NCI-H226 (cell line): ENCODE measurements around the gene NR1D1.
A peak's percentile ranks its signal among the peaks of the same experiment; 100 is the strongest.

Experiments used
- DNase-seq: peaks from one replicate; pipeline ENCODE4 v3.0.0-alpha.2; 2015

The NR1D1 gene

DNA sequence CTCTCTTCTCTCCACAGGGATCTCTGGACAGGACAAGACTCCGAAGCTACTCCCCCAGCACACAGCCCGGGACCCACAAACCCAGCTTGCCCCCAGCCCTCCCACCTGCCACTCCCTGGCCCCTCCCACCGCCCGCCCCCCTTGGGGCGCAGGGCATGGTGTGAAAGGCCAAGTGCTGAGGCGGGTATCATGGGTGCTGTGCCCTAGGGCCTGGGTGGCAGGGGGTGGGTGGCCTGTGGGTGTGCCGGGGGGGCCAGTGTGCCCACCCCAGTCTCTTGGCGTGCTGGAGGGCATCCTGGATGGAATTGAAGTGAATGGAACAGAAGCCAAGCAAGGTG, 26.2 kb downstream of the NR1D1 start:
- no peak for DNase-seq

DNA sequence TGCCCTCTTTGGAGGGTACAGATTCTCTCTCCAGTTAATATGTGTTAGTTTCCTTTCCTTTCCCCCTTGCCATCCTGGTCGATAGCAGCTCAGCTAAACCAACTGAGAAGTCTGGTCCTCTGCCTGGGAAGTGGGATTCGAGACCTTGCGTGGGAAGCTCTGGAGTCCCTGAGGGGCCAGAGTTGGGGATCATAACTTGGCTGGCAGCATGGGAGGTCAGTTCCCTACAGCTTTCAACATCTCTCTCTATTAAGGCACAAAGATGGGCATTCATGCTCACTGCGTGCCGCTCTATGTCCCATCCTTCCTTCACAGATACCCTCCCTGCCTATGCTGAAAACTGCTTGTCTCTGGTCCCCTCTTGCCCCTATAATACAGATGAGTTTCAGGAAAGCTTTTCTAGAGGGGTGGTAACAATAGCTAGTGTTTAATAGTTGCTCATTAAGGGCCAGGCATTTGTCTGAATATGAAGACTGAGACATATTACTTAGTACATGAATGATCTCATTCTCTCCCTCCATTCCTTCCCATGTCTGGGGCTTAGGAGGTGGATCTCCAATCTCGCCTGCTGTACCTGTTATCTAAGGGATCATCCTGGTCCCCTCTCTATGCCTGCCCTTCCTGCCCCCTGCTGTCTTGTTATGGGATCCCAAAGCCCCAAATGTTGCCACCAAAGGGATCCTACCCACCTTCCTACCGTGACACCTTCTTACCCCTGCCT, 26.8 kb downstream of the NR1D1 start:
- DNase-seq: no peak

DNA sequence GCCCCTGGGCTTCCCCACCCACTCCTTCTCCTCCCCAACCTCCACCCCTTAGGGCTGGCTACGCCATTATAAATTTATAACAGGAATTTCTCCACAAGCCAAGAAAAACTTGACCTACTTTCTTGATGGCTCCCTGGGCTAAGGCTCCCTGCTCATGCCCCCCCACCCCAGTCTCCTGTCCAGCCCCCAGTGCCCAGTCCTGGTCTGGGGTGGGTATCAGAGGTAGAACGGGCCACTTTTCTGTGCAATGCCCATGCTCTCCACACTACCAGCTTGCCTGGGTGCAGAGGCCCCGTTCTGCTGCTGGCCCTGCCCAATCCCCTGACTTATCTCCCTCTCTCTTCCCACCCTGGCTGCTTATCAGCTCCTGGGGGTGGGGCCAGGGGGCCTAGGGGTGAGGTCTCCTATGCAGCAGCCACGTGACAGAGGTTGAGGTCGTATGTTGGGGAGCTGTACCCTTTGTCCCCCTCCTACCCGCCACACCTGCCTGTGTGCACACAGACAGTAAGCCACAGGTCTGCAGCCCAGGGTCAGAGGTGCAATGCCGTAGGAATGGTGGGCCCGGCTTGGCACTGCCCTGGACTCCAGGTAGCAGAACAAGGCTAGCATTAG, 27.5 kb downstream of the NR1D1 start:
- no peak for DNase-seq

DNA sequence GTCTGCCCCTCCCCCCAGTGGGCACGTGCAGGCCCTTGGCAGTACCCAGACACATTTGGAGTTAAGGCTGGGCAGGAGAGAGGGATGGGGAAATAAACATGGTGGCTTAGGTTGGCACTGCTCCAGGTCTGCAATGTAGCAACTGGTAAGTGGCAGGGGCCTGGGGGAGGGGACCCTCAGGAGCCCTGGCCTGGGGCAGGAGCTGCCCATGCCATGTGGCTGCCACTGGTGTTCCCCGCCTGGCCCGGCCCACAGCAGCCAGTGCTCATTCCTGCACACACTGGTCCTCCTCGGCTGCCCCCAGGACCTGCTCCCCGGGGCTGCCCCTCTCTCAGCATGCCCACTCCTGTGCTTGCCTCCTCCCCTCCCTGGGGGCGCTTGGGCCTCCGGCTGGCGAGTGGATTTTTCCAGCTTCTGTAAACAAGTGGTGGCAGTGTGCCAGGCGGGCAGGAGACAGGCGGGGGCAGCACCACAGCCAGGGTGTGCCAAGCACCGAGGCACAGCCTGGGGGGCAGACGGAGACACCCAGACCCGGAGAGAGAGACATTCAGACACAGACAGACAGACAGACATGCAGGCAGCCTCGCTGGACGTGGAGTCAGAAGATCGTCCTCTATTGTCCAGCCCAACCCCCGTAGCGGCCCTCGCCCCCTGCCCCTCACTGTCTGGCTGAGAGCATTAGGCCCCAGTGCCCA, 28.2 kb downstream of the NR1D1 start:
- DNase-seq: peak; percentile 80

DNA sequence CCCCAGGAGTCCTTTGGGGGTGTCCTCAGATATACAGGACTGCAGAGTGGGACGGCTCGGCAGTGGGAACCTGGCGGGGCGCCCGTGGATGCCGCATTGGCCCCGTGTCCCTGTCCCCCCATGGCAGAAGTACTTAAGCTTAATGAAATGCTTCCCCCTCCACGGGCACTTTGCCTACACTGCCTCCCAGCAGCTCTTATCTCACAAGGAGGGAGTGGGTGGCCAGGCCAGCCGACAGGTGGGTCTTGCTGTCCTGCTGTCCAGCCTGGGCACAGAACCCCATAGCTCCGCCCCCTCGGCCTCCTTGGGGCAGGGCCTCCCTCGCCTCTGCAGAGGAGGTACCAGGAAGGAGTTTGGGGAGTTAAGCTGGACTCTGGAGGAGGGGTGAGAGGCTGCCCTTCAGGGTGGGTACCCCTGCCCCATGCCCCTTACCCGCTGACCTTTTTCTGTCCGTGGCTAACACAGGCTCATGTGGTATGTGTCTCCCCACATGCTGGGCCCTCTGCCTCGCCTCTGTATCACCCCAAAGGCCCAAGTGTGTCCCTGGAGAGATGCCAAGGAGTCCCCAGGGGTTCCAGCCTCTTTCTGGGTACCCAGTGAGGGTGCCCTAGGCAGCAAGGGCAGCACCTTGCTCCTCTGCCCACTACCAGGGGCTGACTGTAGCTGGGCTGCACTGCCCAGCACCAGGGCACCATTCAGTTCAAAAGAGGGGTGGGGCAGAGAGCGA, 28.9 kb downstream of the NR1D1 start:
- DNase-seq: peak; percentile 60

DNA sequence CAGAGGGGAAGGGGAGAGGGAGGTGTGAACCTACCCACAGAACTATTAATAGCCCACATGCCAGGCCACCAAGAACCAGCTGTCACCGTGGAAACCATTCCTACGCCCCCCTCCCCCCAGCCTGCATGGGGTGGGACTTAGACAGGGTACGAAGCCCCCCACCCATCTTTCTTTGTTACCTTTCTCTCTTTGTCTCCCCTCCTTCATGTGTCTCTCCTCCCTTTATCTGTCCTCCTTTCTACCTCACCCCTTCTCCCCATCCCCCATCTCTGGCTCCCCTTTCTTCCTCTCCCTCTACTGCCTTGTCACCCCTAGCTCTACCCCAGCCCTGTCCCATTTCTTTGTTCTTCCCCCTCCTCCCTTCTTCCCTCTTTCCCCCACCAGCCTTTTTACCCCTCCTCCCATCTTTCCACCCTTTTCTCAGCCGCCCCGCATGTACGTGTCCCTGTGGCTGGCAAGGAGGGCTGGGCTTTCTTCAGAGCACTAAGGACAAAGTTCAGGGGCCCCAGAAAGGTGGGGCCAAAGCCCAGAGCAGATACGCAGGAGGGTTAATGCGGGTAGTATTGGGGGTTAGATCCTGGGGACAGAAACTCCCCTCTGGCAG, 29.6 kb downstream of the NR1D1 start:
- no peak for DNase-seq

DNA sequence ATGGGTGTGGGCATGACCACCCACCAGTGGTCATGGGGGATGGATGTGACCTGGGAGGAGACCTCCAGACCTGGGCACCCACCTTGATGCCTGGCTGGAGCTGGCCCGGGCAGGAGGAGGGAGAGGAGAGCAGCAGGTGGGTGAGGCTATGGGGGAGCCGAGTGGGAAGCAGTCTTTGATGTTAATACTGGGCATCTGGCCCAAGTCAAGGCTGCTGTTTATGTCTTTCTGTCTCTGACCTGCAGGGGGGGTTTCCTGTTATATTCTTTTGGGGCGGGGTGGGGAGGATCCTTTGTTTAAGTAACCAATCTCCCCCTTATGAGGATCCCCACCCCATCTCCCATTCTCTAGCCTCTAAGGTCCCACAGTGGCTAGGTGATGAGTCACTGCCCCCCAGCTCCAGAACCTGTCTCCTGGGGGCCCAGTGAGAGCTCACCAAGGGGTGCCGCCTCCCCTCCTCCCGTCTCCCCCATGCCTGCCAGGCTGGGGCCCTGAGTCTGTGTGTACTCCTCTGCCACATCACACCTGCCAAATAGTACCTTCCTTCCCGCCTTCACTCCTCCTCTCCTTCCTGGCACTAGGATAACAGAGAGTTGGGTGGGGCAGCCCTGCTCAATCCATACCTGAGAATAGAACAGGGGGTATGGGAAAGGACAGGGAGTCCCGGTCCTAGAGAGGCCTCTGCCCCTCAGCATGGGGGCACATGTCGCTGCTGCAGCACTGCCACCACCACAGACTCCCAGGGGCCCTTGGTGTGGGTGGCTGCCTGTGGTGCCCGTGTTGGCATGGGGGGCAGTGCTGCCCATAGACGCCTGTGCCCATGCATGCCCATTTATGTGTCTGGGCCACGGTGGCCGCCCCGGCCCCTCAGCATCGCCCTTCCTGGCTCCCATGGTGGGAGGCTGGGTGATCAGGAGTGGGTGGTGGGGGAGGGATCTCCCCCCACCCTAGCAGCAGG, 30.4 kb downstream of the NR1D1 start:
- DNase-seq: peak; percentile 66

DNA sequence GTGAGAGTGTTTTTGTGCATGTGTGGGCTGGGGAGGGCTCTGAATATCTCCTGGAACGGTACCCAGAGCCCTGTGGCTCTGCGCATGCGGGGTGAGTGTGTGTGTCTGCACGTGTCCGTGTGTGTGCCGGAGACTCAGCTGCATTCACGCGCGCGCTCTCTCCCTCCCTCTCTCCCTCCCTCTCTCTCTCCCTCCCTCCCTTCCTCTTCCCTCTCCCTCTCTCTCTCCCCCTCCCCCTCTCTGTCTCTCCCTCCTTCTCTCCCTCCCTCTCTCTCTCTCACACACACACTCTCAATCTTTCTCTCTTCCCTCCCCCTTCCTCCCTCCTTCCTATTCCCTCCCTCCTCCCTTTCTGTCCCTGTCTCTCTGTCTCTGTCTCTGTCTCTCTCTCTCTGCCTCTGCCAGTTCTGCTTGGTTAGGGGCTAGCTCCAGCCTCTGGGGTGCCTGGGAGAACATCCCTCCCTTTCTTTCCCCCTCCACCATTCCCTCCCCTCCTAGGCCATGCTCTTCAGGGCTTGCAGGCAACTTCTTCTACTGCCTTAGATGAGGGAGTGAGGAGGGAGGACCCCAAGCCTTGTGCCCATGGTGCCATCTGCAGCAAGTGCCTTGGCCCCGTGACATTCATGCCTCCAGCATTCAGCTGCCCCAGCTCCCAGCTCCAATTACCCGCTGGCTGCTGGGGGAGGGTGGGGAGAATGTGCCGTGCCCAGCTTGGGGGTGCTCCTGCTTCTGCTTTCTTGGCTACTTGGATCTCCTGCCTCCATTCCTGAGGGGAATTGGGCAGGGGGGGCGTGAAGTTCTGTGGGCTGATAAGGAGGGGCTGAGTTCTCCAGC, 31.3 kb downstream of the NR1D1 start:
- peak; percentile 60 for DNase-seq

DNA sequence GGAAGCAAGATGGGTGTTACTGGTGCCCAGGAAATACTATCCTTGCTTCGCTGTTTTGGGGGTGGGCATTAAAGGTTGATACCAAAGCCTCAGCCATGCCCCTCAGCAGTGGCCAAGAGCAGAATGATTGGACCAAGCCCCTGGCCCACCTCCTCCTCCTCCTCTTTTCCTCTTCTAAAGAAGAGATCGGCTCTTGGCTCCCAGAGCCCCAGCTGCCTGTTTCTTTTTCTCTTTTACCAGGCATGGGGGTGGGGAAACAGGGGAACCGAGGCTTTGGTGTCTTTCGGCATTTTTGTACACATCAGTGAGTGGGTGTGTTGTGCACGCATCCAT, 31.8 kb downstream of the NR1D1 start:
- no peak for DNase-seq

DNA sequence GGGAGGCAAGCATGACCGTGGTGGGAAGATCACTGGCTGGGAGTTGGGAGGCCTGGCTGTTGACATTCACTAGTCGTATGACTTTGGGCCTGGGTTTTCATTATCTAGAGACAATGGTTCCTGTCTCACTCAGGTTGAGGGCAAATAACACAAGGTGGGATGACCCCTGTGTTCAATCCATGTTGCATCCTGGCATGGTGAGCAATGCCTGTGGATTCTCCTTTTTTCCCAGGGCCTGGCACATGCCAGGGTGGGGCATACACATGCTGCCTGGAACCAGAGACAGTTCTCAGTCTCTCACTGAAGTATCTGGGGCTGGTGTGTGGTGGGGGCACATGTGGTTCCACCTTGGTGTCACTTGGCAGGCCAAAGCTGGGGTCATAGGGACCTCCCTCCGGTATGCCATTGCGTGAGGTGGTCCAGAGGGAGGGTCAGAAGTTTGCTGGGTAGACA, 32.2 kb downstream of the NR1D1 start:
- DNase-seq: peak; percentile 41

DNA sequence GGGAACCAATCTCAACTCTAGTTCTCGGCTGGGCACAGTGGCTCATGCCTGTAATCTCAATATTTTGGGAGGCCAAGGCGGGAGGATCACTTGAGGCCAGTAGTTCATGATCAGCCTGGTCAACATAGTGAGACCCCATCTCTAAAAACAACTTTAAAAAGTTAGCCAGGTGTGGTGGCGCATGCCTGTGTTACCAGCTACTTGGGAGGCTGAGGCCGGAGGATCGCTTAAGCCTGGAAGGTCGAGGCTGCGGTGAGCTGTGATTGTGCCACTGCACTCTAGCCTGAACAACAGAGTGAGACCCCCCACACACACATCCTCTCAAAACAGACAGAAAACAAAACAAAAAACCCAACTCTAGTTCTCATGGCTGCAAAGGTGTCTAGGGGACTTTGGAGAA, 32.7 kb downstream of the NR1D1 start:
- no peak for DNase-seq

DNA sequence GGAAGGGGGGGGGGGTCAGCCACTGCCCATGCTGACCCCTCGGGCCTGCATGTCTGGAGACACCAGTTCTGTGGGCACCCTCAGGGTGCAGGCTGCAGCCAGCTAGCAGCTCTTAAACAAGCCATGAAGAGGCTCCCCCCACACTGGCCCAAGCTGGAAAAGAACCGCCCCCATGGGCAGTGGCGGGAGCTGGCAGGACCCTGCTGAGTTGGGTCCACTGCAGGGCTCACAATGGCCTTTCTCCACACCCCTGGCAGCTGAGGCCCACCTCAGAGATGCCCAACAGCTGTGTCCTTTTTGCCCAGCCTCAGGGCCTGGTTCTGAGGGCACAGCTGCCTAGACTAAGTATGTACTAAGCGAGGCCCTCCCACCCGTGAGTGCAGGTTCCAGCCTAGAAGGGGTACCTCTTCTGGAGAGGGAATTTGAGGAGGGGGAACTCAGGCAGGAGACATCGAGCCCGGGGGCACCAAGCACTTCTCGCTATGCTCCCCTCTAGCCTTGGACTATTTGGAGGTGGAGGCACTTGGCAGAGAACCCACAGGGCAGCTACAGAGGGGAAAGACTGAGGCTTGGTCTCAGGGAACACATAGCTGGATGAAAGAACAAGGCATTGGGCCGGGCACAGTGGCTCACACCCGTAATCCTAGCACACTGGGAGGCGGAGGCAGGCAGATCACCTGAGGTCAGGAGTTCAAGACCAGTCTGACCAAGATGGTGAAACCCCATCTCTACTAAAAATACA, 34.4 kb downstream of the NR1D1 start:
- DNase-seq: no peak

DNA sequence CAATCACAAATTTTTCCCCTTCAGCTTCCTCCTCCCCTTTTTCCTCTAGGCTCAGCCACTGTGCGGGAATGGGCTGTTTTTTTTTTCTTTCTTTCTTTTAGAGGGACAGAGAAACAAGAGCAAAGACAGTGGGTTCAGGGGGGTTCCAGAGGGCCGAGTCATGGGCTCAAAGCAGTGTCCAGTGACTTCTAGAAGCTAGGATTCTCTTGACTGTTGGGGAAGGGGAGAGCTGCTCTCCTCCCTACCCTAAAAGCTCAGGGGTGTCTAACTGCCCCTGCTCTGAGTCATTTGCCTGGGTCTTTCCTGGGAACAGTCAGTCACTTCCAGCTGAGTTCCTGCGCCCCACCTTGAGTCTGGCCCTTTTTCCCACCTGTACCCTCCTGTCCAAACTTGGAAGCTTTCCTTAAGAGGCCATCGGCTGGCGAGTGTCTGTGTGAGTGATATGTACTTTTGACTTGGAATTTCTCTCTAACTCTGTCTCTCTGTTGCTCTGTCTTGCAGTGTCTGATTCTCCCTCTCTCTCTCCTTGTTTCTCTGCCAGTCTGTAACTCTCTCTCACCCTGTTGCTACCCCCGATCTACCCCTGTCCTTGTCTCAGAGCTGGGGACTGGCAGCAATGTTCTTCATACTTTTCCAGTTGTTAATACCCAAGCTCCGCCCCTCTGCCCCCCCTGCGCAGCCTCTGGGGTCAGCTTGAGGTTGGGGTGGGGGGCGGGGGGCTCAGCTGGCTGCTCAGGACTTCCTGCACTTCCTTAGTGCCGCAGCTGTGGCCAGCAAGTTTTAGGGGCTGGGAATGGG, 35.2 kb downstream of the NR1D1 start:
- DNase-seq: no peak

DNA sequence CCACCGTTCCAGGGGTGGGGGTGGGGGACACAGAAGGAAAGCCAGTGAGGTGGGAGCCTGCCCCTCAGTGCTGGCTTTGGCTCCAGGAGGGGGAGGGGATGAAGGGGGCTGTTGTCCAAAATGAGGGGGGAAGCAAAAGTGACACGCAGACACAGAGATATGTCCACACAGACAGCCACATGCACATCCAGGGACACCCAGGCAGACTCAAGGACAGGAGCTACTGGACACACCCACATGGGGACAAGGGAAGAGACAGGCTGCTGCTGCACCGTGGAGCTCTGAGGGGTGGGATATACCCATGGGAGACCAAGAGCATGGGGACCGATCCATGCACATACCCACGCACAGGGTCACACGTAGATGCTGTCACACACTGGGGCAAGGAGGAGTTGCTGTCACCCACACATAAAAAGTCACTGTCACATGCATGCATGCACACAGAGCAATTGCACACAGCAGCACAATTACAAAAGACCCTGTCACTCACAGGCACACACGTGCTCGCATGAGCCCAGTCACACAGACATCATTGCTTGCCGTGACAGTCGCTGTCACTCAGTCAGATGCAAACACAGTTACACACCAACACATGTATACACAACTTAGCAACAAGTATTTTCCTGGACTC, 36.4 kb downstream of the NR1D1 start:
- DNase-seq: no peak

DNA sequence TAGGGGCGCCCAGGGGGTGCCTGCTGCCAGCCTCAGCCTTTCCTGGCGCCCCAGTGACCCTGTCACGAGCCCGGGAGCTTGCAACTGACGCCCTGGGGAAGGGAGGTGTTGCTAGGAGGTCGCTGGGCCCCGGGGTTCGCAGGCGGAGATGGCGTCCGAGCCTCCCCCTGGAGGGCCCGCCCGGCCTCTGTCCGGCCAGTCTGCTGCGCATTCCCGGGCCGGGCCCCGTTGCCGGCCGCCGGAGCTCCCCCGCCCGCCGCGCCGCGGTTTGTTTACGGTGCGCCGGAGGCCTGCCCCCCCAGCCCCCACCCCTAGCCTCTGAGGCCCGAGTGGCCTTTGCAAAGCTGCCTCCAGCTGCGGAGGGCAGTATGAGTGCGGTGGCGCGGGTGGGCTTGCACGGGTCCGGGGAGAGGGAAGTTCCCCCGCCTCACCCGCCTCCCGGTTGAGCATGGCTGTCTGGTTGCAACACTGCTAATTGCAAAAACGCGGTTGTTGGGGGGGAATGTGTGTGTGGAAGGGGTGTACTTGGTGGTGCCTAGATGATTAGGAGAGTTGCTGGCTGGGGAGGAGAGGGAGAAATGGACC, 37.1 kb downstream of the NR1D1 start:
- no peak for DNase-seq

DNA sequence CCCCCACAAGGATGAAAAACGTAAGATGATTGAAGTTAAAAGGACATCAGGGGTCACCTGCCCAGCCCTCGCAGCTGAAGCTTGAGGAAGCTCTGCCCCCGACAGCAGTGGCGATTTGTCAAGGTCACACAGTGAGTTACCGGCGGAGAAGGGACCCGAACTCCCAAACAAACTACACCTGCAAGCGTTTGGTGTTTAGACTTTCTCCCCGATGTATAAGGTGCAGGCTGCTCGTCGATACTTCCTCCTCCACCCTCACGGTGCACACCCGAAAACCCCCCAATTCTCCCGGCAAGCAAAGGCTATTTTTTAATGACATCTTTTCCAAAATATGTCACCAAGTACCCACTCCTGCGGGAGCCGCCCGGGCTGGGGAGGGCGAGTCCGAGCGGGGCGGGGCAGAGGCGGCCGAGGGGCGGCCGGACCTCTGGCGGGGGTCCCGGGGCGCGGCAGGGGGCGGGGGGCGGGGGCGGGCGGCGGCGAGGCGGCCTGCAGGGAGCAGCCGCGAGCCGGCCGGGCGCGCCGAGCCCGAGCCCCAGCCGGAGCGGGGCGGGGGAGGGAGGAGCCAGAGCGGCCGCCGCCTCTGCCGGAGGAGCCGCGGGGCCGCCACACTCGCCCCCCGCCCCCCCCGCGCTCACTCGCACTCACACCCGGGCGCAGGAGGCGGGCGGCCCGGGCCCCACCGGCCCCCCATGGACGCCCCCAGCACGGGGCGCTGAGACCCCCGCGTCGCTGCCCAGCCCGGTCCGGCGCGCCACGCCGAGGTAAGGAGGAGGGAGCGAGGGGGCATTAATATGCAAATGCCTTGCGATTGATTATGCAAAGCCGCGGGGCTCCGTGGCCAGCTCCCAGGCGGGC, 37.8 kb downstream of the NR1D1 start, which contains the start of gene THRA:
Gene THRA, plus strand, starts transcription at position 637 of the 858 bp plus-strand sequence. CDS start 11,524 bp downstream, outside the sequence.
- DNase-seq: peak; percentile 34

DNA sequence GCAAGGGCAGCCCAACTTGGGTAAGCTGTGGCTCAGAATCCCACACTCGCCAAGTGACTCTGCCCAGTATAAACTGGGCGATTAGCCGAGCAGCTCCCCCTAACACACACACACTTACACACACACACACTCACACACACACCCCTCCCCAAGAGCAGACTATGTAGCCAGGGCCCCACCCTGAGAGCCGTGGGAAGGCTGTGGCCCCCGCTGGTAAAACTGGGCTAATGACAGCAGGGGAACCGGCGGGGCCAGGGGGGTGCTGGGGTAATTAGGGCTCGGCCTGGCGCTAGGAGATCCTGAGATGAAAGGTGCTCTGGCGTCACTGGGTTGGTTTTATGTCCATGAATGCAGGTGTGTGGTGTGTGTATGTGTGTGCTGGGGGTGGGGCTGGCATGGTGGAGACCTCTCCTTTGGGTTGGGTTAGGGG, 38.8 kb downstream of the NR1D1 start:
- no peak for DNase-seq
